K562 (cell line): Measurements from ENCODE around the gene KLK8. TPM values are rescaled to one million over a fixed set of nuclear protein-coding genes. Genes with fewer than 3 reads are reported as not detected.
A peak's percentile ranks its signal among the peaks of the same experiment; 100 is the strongest.

ENCODE experiments used
- ATF7 ChIP-seq: fragments of 450-650 bp; IDR thresholded peaks from 2 replicates; pipeline ENCODE4 v1.7.1; 2014; ENCODE audit warnings: mild to moderate bottlenecking, moderate library complexity
- BMI1 ChIP-seq: fragments of 150-350 bp; IDR thresholded peaks from 2 replicates; pipeline ENCODE4 v1.6.1; 2014; ENCODE audit warnings: low read length
- DLX4 ChIP-seq: fragments of 250-450 bp; sonication (Bioruptor Pico); IDR thresholded peaks from 2 replicates; pipeline ENCODE4 v1.6.1; 2021; ENCODE audit warnings: mild to moderate bottlenecking
- ETS2 ChIP-seq: IDR thresholded peaks from 2 replicates; pipeline ENCODE4 v1.6.1; 2016; ENCODE audit warnings: borderline replicate concordance, missing genetic modification characterization, mild to moderate bottlenecking, moderate library complexity, missing compliant biosample characterization; ENCODE audit not compliant: poor library complexity, severe bottlenecking
- HEY1 ChIP-seq: fragments of 250-450 bp; sonication (Bioruptor Pico); IDR thresholded peaks from 2 replicates; pipeline ENCODE4 v1.5.0; 2020; ENCODE audit warnings: mild to moderate bottlenecking, moderate library complexity, borderline replicate concordance
- HMGXB4 ChIP-seq: sonication (generic); formaldehyde crosslinking; IDR thresholded peaks from 2 replicates; pipeline ENCODE4 v1.8.1; 2023; ENCODE audit warnings: mild to moderate bottlenecking, missing genetic modification reagents
- MYNN ChIP-seq, 2 experiments: sonication (generic); formaldehyde crosslinking in 1 of 2; IDR thresholded peaks; 2 replicates each; pipeline versions ENCODE4 v1.5.0 to v1.6.1; 2016 to 2020; ENCODE audit warnings: antibody characterized with exemption in 1 of 2, missing genetic modification reagents in 1 of 2
- PML ChIP-seq: IDR thresholded peaks from 2 replicates; pipeline ENCODE4 v1.6.1; 2012; ENCODE audit warnings: low read length, inconsistent platforms
- SMARCC2 ChIP-seq: fragments of 450-650 bp; IDR thresholded peaks from 2 replicates; pipeline ENCODE4 v1.6.1; 2017; ENCODE audit warnings: antibody characterized with exemption, moderate library complexity, mild to moderate bottlenecking, low read depth
- SREBF2 ChIP-seq: sonication (generic); formaldehyde crosslinking; IDR thresholded peaks from 2 replicates; pipeline ENCODE4 v1.4.0; 2020; ENCODE audit warnings: mild to moderate bottlenecking, missing genetic modification reagents
- STAT5B ChIP-seq: fragments of 250-450 bp; sonication (Bioruptor Pico); IDR thresholded peaks from 2 replicates; pipeline ENCODE4 v1.8.0; 2021; ENCODE audit warnings: mild to moderate bottlenecking, inconsistent platforms
- TFAP4 ChIP-seq: sonication (generic); formaldehyde crosslinking; IDR thresholded peaks from 2 replicates; pipeline ENCODE4 v1.8.0; 2022; ENCODE audit warnings: missing genetic modification reagents, mild to moderate bottlenecking, moderate library complexity, borderline replicate concordance
- ZBTB33 ChIP-seq: sonication (generic); formaldehyde crosslinking; IDR thresholded peaks from 2 replicates; pipeline ENCODE4 v1.8.1; 2023; ENCODE audit warnings: mild to moderate bottlenecking, missing genetic modification reagents
- ZNF165 ChIP-seq: fragments of 250-450 bp; sonication (Bioruptor Pico); IDR thresholded peaks from 2 replicates; pipeline ENCODE4 v1.4.0; 2020; ENCODE audit warnings: borderline replicate concordance
- polyA plus RNA-seq, 8 experiments: library from polyadenylated mRNA; depleted of rRNA in 4 of 8; stranded (reverse) in 5 of 8; unstranded in 3 of 8; fragments of >200 nt; fragmentation: Nextera tagmentation in 2 of 8; fragmentation: Illumina TruSeq in 1 of 8; extraction: Ambion mirVana in 2 of 8; extraction: Trizol in 1 of 8; gene quantifications; 2 replicates each; pipeline versions ENCODE4 v1.2.1 to v1.2.3, GENCODE V29; 2011 to 2014; ENCODE audit warnings: inconsistent platforms in 1 of 8, missing spikeins in 1 of 8
- total RNA-seq, 7 experiments: library from RNA; depleted of rRNA in 6 of 7; stranded (reverse); fragments of >200 nt in 6 of 7; fragmentation: Illumina TruSeq in 2 of 7; extraction: Trizol in 2 of 7; gene quantifications; 2 replicates each; pipeline versions ENCODE4 v1.2.1 to v1.2.3, GENCODE V29; 2011 to 2021; ENCODE audit warnings: low replicate concordance in 1 of 7

KLK8 gene
- total and polyA plus RNA-seq, 9 of the 15 experiments (the other 6 are each of a cell fraction or from before 2014, with no cell fraction given) = 0.37 to 1.7 (median 0.76) TPM

- TF ChIP-seq MYNN (IDR thresholded peaks at IDR 0.05) (no peak), MYNN (CRISPR knock-in tag; IDR thresholded peaks at IDR 0.05) (no peak), HEY1 (CRISPR knock-in tag) (0 out of 2 replicates have a peak, but pooled peaks have one; percentile 45), DLX4 (CRISPR knock-in tag) (no peak), HMGXB4 (CRISPR knock-in tag) (no peak), TFAP4 (CRISPR knock-in tag) (no peak), BMI1 (no peak), ZBTB33 (CRISPR knock-in tag) (0 out of 2 replicates have a peak, but pooled peaks have one; percentile 19), ATF7 (no peak), PML (no peak), ETS2 (no peak), SMARCC2 (no peak), ZNF165 (CRISPR knock-in tag) (no peak), SREBF2 (CRISPR knock-in tag) (no peak), STAT5B (no peak)
These were observed 19.7 kb upstream of the KLK8 start (continued) for GRCh38 chr19:51020988-51021651.
